ENCODE results near the gene PTPRU. TPM values are rescaled to one million over a fixed set of nuclear protein-coding genes. Genes with fewer than 3 reads are reported as not detected.

The PTPRU gene
- total RNA-seq, 4 donors from 2014 or later, result 4.3 to 15.9 (median 7.5) TPM

DNA sequence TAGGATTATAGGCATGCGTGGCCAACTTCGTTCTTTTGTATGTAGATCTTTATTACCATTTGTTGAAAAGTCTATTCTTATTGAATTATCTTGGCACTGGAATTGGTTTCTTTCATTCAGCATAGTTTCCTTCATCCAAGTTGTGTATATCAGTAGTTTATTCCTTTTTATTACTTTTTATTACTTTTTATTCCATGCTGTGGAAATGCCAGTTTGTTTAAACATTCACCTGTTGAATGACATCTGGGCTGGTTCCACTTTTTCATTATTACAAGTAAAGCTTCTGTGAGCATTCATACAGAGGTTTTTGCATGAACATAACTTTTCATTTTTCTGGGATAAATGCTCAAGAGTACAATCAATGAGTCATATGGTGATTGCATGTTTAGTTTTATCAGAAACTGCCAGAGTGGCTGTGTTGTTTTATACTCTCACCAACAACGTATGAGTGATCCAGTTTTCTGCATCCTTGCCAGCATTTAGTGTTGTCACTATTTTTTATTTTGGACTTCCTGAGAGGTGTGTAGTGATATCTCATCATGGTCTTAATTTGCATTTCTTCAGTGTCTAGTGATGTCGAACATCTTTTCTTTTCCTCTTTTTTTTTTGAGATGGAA is 28.6 kb downstream of the PTPRU start:
- DNase-seq, result no peak
- intact Hi-C loops (cut with DNase I), result no loop called here
- Histone ChIP-seq H3K36me3 (no peaks in the 10 kb centered on the region), H3K27me3 (peaks cover 0 to 27% (median 0%) of the 10 kb centered on the region in 4 donors), H3K9me3 (no peaks in the 10 kb centered on the region), H3K4me1 (peaks cover 0 to 8% (median 0%) of the 10 kb centered on the region in 3 donors), H3K27ac (no peak overlapping the region), H3K4me3 (no peak overlapping the region)
- no peak for TF ChIP-seq POLR2A (IDR thresholded peaks at IDR 0.05)
- TF ChIP-seq CTCF (IDR thresholded peaks at IDR 0.05), result no peak
- WGBS, 2 donors, result 62 to 68% methylated on average over 4 of the region's 4 CpGs

GRCh38 chr1:29266912-29267311 is 30.6 kb downstream of the PTPRU start:
- WGBS, 2 donors, result 95 to 100% methylated on average over 3 of the region's 3 CpGs
- TF ChIP-seq POLR2A (IDR thresholded peaks at IDR 0.05) (no peak), CTCF (IDR thresholded peaks at IDR 0.05) (no peak)
- intact Hi-C loops (cut with DNase I), result no loop called here
- H3K27me3 ChIP-seq, result peaks cover 0 to 12% (median 0%) of the 10 kb centered on the region in 4 donors
- H3K27ac ChIP-seq, result no peak overlapping the region
- H3K9me3 ChIP-seq, result no peaks in the 10 kb centered on the region
- no peak overlapping the region for H3K4me3 ChIP-seq
- H3K4me1 ChIP-seq, result peaks cover 0 to 15% (median 7%) of the 10 kb centered on the region in 3 donors
- H3K36me3 ChIP-seq, result no peaks in the 10 kb centered on the region
- no peak for DNase-seq

GRCh38 chr1:29267321-29268070 is 31.2 kb downstream of the PTPRU start:
- DNase-seq, result no peak
- no peaks in the 10 kb centered on the region for H3K36me3 ChIP-seq
- H3K9me3 ChIP-seq, result no peaks in the 10 kb centered on the region
- 75 to 81% methylated on average over 9 of the region's 9 CpGs for WGBS, 2 donors
- H3K4me3 ChIP-seq, result no peak overlapping the region
- peaks cover 0 to 15% (median 0%) of the 10 kb centered on the region in 4 donors for H3K27me3 ChIP-seq
- TF ChIP-seq POLR2A (IDR thresholded peaks at IDR 0.05) (no peak), CTCF (IDR thresholded peaks at IDR 0.05) (no peak)
- intact Hi-C loops (cut with DNase I), result no loop called here
- no peak overlapping the region for H3K27ac ChIP-seq
- peaks cover 0 to 19% (median 9%) of the 10 kb centered on the region in 3 donors for H3K4me1 ChIP-seq

- Histone ChIP-seq H3K4me3 (no peak overlapping the region), H3K9me3 (no peaks in the 10 kb centered on the region), H3K27me3 (peaks cover 0 to 15% (median 0%) of the 10 kb centered on the region in 4 donors), H3K4me1 (peaks cover 0 to 19% (median 9%) of the 10 kb centered on the region in 3 donors), H3K36me3 (no peaks in the 10 kb centered on the region), H3K27ac (no peak overlapping the region)
- DNase-seq, result no peak
- intact Hi-C loops (cut with DNase I), result no loop called here
- 79 to 82% methylated on average over 8 of the region's 8 CpGs for WGBS, 2 donors
- TF ChIP-seq CTCF (IDR thresholded peaks at IDR 0.05) (no peak), POLR2A (IDR thresholded peaks at IDR 0.05) (no peak)
Observed at GRCh38 chr1:29269382-29269781, 33.1 kb downstream of the PTPRU start.

- H3K4me1 ChIP-seq, result peaks cover 0 to 19% (median 9%) of the 10 kb centered on the region in 3 donors
- no peaks in the 10 kb centered on the region for H3K9me3 ChIP-seq
- TF ChIP-seq POLR2A (IDR thresholded peaks at IDR 0.05) (no peak), CTCF (IDR thresholded peaks at IDR 0.05) (no peak)
- intact Hi-C loops (cut with DNase I), result no loop called here
- peaks cover 0 to 15% (median 0%) of the 10 kb centered on the region in 4 donors for H3K27me3 ChIP-seq
- peaks cover 0 to under 1% (median 0%) of the 10 kb centered on the region in 3 donors for H3K36me3 ChIP-seq
- peak overlapping the region in 1 of 4 donors; percentile 42 for H3K27ac ChIP-seq
- WGBS, 2 donors, result 41 to 53% methylated on average over 3 of the region's 3 CpGs
- DNase-seq, result no peak
- H3K4me3 ChIP-seq, result no peak overlapping the region
Observed at GRCh38 chr1:29270929-29271521, 34.7 kb downstream of the PTPRU start.

All from esophagus squamous epithelium (tissue), 5 donors.